ENCODE data around the gene MCF2L. TPM values are rescaled to one million over a fixed set of nuclear protein-coding genes. Genes with fewer than 3 reads are reported as not detected.

MCF2L gene
- total and polyA plus RNA-seq, 10 of the 15 experiments (the other 5 are each of a cell fraction or from before 2014, with no cell fraction given) = 0.06 to 1.1 (median 0.21) TPM; not detected in 2

DNA sequence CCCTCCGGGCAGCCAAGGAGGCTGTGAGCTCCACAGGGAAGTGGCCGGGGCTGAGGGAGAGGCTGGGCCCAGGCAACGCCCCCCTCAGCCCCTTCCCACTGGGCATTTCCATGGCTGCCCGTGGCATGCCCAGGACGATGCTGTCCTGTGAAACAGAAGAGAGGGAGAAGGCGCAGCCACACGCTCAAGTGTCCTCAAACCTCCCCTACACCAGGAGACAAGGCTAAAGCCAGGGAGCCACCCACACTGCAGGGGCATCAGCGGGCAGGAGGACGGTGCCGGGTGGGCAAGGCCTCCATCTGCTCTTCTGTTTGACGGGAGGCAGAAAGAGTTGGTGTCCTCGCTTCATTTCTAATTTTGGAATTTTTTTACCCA, 175.2 kb downstream of the MCF2L start:
- H3K27ac ChIP-seq (ENCODE audit: control insufficient read depth, insufficient read depth) = no peak overlapping the region
- no TSS peak for BruUV-seq (replicated peaks)
- no peak overlapping the region for H3K4me2 ChIP-seq (ENCODE audit: control insufficient read depth, insufficient read depth)
- no peak overlapping the region for H3K9ac ChIP-seq (ENCODE audit: control insufficient read depth, insufficient read depth, low read length)
- H4K20me1 ChIP-seq (ENCODE audit: control insufficient read depth, insufficient read depth) = no peaks in the 10 kb centered on the region
- no peaks in the 10 kb centered on the region for H3K79me2 ChIP-seq (ENCODE audit: control insufficient read depth, insufficient read depth, low read length)
- no peaks in the 10 kb centered on the region; the same call in 2 of the 3 replicates for H3K9me3 ChIP-seq (replicated peaks; ENCODE audit: control insufficient read depth, insufficient read depth, low read length)
- H3K27me3 ChIP-seq (replicated peaks in 1 of 2; ENCODE audit: control insufficient read depth in 2 of 2, insufficient read depth in 2 of 2, low read length in 1 of 2) = no peaks in the 10 kb centered on the region; a peak in 1 of 4 replicates
- ChIA-PET POLR2A (no interaction called here), SMC1A (ENCODE audit: uncharacterized antibody, unreplicated experiment) (no interaction called here), RAD21 (ENCODE audit: unreplicated experiment) (no interaction called here), CTCF (no interaction called here)
- in situ Hi-C loops (cut with MboI) (no loop called here), intact Hi-C loops (cut with micrococcal nuclease; ENCODE audit: unreplicated experiment) (no loop called here)
- H3K4me3 ChIP-seq = no peak overlapping the region
- FAIRE-seq (no peak), DNase-seq (ENCODE audit: low read depth, low spot score) (no peak), ATAC-seq (no peak)
- H3K4me1 ChIP-seq (ENCODE audit: control insufficient read depth, insufficient read depth, low read length) = no peaks in the 10 kb centered on the region
- H2AFZ ChIP-seq (ENCODE audit: control insufficient read depth, low read depth, low read length) = no peak overlapping the region
- H3K36me3 ChIP-seq (ENCODE audit: control insufficient read depth in 2 of 2, insufficient read depth in 2 of 2, low read length in 1 of 2) = no peaks in the 10 kb centered on the region
- TF ChIP-seq HDAC6 (IDR thresholded peaks at IDR 0.05; ENCODE audit: unreplicated experiment) (no peak), YBX1 (IDR thresholded peaks at IDR 0.05) (no peak), PBX3 (IDR thresholded peaks at IDR 0.05; ENCODE audit: insufficient replicate concordance, low read depth, low read length) (no peak), DPF2 (IDR thresholded peaks at IDR 0.05) (no peak)
- TF ChIP-seq, protein P1, sequence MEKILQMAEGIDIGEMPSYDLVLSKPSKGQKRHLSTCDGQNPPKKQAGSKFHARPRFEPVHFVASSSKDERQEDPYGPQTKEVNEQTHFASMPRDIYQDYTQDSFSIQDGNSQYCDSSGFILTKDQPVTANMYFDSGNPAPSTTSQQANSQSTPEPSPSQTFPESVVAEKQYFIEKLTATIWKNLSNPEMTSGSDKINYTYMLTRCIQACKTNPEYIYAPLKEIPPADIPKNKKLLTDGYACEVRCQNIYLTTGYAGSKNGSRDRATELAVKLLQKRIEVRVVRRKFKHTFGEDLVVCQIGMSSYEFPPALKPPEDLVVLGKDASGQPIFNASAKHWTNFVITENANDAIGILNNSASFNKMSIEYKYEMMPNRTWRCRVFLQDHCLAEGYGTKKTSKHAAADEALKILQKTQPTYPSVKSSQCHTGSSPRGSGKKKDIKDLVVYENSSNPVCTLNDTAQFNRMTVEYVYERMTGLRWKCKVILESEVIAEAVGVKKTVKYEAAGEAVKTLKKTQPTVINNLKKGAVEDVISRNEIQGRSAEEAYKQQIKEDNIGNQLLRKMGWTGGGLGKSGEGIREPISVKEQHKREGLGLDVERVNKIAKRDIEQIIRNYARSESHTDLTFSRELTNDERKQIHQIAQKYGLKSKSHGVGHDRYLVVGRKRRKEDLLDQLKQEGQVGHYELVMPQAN (conservative IDR thresholded peaks at IDR 0.05) = no peak
- 69% methylated on average over 10 of the region's 12 CpGs for WGBS (ENCODE audit: insufficient coverage, insufficient replicate concordance, low lambda C conversion rate, missing lambda C conversion rate)
